HepG2 (cell line): ENCODE measurements around the gene SYMPK. TPM values are rescaled to one million over a fixed set of nuclear protein-coding genes. Genes with fewer than 3 reads are reported as not detected.

Experiments
- MED1 ChIP-seq: sonication (generic); formaldehyde crosslinking; IDR thresholded peaks from 2 replicates; pipeline ENCODE4 v1.4.0; 2020; ENCODE audit warnings: missing genetic modification reagents
- RARA ChIP-seq: IDR thresholded peaks from 2 replicates; pipeline ENCODE4 v1.6.1; 2016; ENCODE audit warnings: missing genetic modification reagents, missing compliant biosample characterization
- TGIF2 ChIP-seq: IDR thresholded peaks from 2 replicates; pipeline ENCODE4 v1.6.1; 2016; ENCODE audit warnings: control low read depth, missing compliant biosample characterization
- ZNF205 ChIP-seq: IDR thresholded peaks from 2 replicates; pipeline ENCODE4 v1.6.1; 2018; ENCODE audit warnings: missing biosample characterization, missing genetic modification reagents
- ZNF33B ChIP-seq: sonication (generic); formaldehyde crosslinking; IDR thresholded peaks from 2 replicates; pipeline ENCODE4 v1.5.1; 2020; ENCODE audit warnings: mild to moderate bottlenecking, missing genetic modification reagents
- ZNF367 ChIP-seq: sonication (generic); formaldehyde crosslinking; IDR thresholded peaks from 2 replicates; pipeline ENCODE4 v1.4.0; 2020; ENCODE audit warnings: missing genetic modification reagents, borderline replicate concordance
- ZNF781 ChIP-seq: sonication (generic); formaldehyde crosslinking; IDR thresholded peaks from 2 replicates; pipeline ENCODE4 v1.5.1; 2020; ENCODE audit warnings: borderline replicate concordance, mild to moderate bottlenecking, missing genetic modification reagents; ENCODE audit errors: not compliant biosample characterization
- polyA plus RNA-seq, 8 experiments: library from polyadenylated mRNA; depleted of rRNA in 3 of 8; stranded (reverse) in 7 of 8; unstranded in 1 of 8; fragments of >200 nt; fragmentation: Illumina TruSeq in 4 of 8; extraction: Trizol in 4 of 8; gene quantifications; 2 replicates each; pipeline versions ENCODE4 v1.2.1 to v1.2.3, GENCODE V29; 2011 to 2016; ENCODE audit warnings: low read depth in 4 of 8, missing spikeins in 1 of 8, mixed read lengths in 1 of 8; ENCODE audit not compliant: insufficient read depth in 1 of 8
- total RNA-seq, 5 experiments: library from RNA; depleted of rRNA; stranded (reverse); fragments of >200 nt; fragmentation: Illumina TruSeq; extraction: Trizol; gene quantifications; 2 replicates each; pipeline ENCODE4 v1.2.3, GENCODE V29; 2016; ENCODE audit warnings: low read depth in 1 of 5
- TF ChIP-seq, protein P1 (sequence below), 2 experiments: sonication (generic) in 1 of 2; formaldehyde crosslinking in 1 of 2; IDR thresholded peaks; 2 replicates each; pipeline versions ENCODE4 v1.4.0 to v1.6.1; 2016 to 2020; ENCODE audit warnings: borderline replicate concordance in 1 of 2, low read depth in 1 of 2, mild to moderate bottlenecking in 1 of 2, missing genetic modification reagents in 1 of 2
- TF ChIP-seq, protein P2 (sequence below): sonication (generic); formaldehyde crosslinking; IDR thresholded peaks from 2 replicates; pipeline ENCODE4 v1.5.0; 2020; ENCODE audit warnings: missing genetic modification reagents, mild to moderate bottlenecking, borderline replicate concordance
- TF ChIP-seq, protein P3 (sequence below): sonication (generic); formaldehyde crosslinking; IDR thresholded peaks from 2 replicates; pipeline ENCODE4; 2020; ENCODE audit warnings: missing genetic modification reagents, mild to moderate bottlenecking, borderline replicate concordance
- TF ChIP-seq, protein P4 (sequence below): sonication (generic); formaldehyde crosslinking; IDR thresholded peaks from 2 replicates; pipeline ENCODE4 v1.5.0; 2020; ENCODE audit warnings: mild to moderate bottlenecking, missing genetic modification reagents
- TF ChIP-seq, protein P5 (sequence below): sonication (generic); formaldehyde crosslinking; IDR thresholded peaks from 2 replicates; pipeline ENCODE4 v1.4.0; 2020; ENCODE audit warnings: missing genetic modification reagents, borderline replicate concordance

SYMPK gene
- total and polyA plus RNA-seq, 2 of the 13 experiments (the other 11 are each of a cell fraction or from before 2014, with no cell fraction given) = 21.9 to 55.7 TPM

DNA sequence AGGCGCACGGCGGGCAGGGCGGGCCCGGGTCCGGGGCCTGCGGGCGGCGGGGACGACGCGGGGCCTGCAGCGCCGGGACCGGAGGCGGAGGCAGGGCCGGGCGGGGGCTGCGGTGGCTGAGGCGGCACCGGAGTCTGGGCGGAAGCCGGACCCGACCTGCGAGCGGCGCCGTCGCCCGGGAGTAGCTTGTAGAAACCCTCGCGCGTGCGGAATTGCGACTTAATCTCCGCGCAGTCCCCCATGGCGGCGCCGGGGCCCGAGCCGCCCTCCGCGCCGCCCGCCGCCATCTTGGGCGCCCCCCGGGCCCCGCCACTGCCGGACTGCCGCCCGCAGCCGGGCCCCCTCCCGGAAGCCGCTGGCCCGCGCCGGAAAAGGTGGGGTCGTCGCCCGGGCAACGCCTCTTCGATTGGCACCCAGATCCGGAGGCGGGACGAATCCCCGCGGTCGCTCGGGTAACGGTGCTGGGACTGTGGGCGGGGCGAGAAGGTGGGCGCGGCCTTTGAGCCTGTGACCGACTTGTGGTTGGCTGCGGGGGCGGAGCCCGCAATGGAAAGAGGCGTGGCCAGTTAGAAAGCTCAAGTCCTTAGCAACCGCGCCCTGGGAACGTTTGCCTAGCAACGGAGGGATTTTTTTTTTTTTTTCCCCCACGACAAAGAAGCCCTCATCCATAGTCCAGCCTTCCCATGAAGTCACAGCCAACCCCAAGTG lies 70.3 kb downstream of the SYMPK start, which contains the start of gene DMWD (continued):
- TF ChIP-seq, protein P1, sequence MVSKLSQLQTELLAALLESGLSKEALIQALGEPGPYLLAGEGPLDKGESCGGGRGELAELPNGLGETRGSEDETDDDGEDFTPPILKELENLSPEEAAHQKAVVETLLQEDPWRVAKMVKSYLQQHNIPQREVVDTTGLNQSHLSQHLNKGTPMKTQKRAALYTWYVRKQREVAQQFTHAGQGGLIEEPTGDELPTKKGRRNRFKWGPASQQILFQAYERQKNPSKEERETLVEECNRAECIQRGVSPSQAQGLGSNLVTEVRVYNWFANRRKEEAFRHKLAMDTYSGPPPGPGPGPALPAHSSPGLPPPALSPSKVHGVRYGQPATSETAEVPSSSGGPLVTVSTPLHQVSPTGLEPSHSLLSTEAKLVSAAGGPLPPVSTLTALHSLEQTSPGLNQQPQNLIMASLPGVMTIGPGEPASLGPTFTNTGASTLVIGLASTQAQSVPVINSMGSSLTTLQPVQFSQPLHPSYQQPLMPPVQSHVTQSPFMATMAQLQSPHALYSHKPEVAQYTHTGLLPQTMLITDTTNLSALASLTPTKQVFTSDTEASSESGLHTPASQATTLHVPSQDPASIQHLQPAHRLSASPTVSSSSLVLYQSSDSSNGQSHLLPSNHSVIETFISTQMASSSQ (IDR thresholded peaks at IDR 0.05; ENCODE audit: low read depth) = no peak
- TF ChIP-seq, protein P1 (CRISPR knock-in tag; IDR thresholded peaks at IDR 0.05; ENCODE audit: borderline replicate concordance) = 0 out of 2 replicates have a peak, but pooled peaks have one; percentile 21
- TF ChIP-seq ZNF781 (CRISPR knock-in tag) (no peak), ZNF367 (CRISPR knock-in tag) (no peak), MED1 (no peak), RARA (CRISPR knock-in tag) (no peak), TGIF2 (no peak), ZNF33B (CRISPR knock-in tag) (no peak), ZNF205 (CRISPR knock-in tag) (no peak)
- TF ChIP-seq, protein P2, sequence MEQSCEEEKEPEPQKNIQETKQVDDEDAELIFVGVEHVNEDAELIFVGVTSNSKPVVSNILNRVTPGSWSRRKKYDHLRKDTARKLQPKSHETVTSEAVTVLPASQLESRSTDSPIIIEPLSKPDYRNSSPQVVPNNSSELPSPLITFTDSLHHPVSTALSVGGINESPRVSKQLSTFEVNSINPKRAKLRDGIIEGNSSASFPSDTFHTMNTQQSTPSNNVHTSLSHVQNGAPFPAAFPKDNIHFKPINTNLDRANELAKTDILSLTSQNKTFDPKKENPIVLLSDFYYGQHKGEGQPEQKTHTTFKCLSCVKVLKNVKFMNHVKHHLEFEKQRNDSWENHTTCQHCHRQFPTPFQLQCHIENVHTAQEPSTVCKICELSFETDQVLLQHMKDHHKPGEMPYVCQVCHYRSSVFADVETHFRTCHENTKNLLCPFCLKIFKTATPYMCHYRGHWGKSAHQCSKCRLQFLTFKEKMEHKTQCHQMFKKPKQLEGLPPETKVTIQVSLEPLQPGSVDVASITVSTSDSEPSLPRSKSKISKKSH (CRISPR knock-in tag) = no peak
- TF ChIP-seq, protein P3, sequence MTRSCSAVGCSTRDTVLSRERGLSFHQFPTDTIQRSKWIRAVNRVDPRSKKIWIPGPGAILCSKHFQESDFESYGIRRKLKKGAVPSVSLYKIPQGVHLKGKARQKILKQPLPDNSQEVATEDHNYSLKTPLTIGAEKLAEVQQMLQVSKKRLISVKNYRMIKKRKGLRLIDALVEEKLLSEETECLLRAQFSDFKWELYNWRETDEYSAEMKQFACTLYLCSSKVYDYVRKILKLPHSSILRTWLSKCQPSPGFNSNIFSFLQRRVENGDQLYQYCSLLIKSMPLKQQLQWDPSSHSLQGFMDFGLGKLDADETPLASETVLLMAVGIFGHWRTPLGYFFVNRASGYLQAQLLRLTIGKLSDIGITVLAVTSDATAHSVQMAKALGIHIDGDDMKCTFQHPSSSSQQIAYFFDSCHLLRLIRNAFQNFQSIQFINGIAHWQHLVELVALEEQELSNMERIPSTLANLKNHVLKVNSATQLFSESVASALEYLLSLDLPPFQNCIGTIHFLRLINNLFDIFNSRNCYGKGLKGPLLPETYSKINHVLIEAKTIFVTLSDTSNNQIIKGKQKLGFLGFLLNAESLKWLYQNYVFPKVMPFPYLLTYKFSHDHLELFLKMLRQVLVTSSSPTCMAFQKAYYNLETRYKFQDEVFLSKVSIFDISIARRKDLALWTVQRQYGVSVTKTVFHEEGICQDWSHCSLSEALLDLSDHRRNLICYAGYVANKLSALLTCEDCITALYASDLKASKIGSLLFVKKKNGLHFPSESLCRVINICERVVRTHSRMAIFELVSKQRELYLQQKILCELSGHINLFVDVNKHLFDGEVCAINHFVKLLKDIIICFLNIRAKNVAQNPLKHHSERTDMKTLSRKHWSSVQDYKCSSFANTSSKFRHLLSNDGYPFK = no peak
- TF ChIP-seq, protein P4, sequence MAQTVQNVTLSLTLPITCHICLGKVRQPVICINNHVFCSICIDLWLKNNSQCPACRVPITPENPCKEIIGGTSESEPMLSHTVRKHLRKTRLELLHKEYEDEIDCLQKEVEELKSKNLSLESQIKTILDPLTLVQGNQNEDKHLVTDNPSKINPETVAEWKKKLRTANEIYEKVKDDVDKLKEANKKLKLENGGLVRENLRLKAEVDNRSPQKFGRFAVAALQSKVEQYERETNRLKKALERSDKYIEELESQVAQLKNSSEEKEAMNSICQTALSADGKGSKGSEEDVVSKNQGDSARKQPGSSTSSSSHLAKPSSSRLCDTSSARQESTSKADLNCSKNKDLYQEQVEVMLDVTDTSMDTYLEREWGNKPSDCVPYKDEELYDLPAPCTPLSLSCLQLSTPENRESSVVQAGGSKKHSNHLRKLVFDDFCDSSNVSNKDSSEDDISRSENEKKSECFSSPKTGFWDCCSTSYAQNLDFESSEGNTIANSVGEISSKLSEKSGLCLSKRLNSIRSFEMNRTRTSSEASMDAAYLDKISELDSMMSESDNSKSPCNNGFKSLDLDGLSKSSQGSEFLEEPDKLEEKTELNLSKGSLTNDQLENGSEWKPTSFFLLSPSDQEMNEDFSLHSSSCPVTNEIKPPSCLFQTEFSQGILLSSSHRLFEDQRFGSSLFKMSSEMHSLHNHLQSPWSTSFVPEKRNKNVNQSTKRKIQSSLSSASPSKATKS (CRISPR knock-in tag) = no peak
- TF ChIP-seq, protein P5, sequence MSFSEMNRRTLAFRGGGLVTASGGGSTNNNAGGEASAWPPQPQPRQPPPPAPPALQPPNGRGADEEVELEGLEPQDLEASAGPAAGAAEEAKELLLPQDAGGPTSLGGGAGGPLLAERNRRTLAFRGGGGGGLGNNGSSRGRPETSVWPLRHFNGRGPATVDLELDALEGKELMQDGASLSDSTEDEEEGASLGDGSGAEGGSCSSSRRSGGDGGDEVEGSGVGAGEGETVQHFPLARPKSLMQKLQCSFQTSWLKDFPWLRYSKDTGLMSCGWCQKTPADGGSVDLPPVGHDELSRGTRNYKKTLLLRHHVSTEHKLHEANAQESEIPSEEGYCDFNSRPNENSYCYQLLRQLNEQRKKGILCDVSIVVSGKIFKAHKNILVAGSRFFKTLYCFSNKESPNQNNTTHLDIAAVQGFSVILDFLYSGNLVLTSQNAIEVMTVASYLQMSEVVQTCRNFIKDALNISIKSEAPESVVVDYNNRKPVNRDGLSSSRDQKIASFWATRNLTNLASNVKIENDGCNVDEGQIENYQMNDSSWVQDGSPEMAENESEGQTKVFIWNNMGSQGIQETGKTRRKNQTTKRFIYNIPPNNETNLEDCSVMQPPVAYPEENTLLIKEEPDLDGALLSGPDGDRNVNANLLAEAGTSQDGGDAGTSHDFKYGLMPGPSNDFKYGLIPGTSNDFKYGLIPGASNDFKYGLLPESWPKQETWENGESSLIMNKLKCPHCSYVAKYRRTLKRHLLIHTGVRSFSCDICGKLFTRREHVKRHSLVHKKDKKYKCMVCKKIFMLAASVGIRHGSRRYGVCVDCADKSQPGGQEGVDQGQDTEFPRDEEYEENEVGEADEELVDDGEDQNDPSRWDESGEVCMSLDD (CRISPR knock-in tag) = no peak
